SU-DHL-6 (cell line): ENCODE measurements around the gene NXN.

Experiments used
- H2AFZ ChIP-seq: fragments of 200-600 bp; sonication (generic); 2 replicates; pipeline ENCODE4 v1.6.1; 2014; ENCODE audit warnings: low read depth, mild to moderate bottlenecking, moderate library complexity, mixed read lengths, antibody characterized with exemption, low read length; ENCODE audit not compliant: severe bottlenecking
- H3F3A ChIP-seq: fragments of 200-600 bp; shearing (Covaris generic); 2 replicates; pipeline ENCODE4 v1.6.0; 2016; ENCODE audit warnings: antibody characterized with exemption, mild to moderate bottlenecking; ENCODE audit not compliant: insufficient read depth
- H3K27ac ChIP-seq: fragments of 200-600 bp; sonication (generic); 2 replicates; pipeline ENCODE4 v1.5.1; 2016; ENCODE audit warnings: low read depth, mild to moderate bottlenecking, low read length, moderate library complexity, mixed read lengths
- H3K27me3 ChIP-seq: fragments of 200-600 bp; sonication (generic), shearing (Covaris generic); 2 replicates; pipeline ENCODE4 v1.6.0; 2014; ENCODE audit warnings: mild to moderate bottlenecking, low read length
- H3K36me3 ChIP-seq: fragments of 200-600 bp; sonication (generic); 2 replicates; pipeline ENCODE4 v1.6.1; 2014; ENCODE audit warnings: mild to moderate bottlenecking, low read length, mixed read lengths
- H3K4me2 ChIP-seq: fragments of 300-600, 200-600 bp; shearing (Covaris generic), sonication (generic); 2 replicates; pipeline ENCODE4 v1.6.0; 2014; ENCODE audit warnings: low read length, low read depth, mild to moderate bottlenecking; ENCODE audit not compliant: poor library complexity, severe bottlenecking
- H3K4me3 ChIP-seq: fragments of 200-600 bp; sonication (generic); 2 replicates; pipeline ENCODE4 v1.5.1; 2014; ENCODE audit warnings: antibody characterized with exemption, low read length, mild to moderate bottlenecking, mixed read lengths; ENCODE audit not compliant: insufficient read depth, poor library complexity, severe bottlenecking
- H3K79me2 ChIP-seq: fragments of 200-600 bp; sonication (generic); 2 replicates; pipeline ENCODE4 v1.6.1; 2014; ENCODE audit warnings: mild to moderate bottlenecking, low read length, moderate library complexity; ENCODE audit not compliant: insufficient read depth
- H3K9ac ChIP-seq: fragments of 200-600 bp; sonication (generic); 2 replicates; pipeline ENCODE4 v1.7.0; 2014; ENCODE audit warnings: mild to moderate bottlenecking, low read length
- H3K9me2 ChIP-seq: fragments of 200-600 bp; sonication (generic); replicated peaks from 2 replicates; pipeline ENCODE4 v1.6.1; 2014; ENCODE audit warnings: low read length; ENCODE audit not compliant: insufficient read depth
- H3K9me3 ChIP-seq: fragments of 200-600 bp; sonication (generic); 2 replicates; pipeline ENCODE4 v1.6.1; 2014; ENCODE audit warnings: low read length, mixed read lengths; ENCODE audit not compliant: insufficient read depth
- H4K20me1 ChIP-seq: fragments of 200-600 bp; sonication (generic); 2 replicates; pipeline ENCODE4 v1.6.1; 2014; ENCODE audit warnings: low read depth, mild to moderate bottlenecking, antibody characterized with exemption, low read length, moderate library complexity, mixed read lengths
- CTCF ChIP-seq: fragments of 200-600 bp; sonication (generic); IDR thresholded peaks from one replicate; pipeline ENCODE4 v1.5.1; 2017; ENCODE audit warnings: antibody characterized with exemption, mild to moderate bottlenecking, low read length, moderate library complexity; ENCODE audit not compliant: insufficient read depth, poor library complexity, severe bottlenecking
- EZH2phosphoT487 ChIP-seq: fragments of 200-600 bp; sonication (generic), shearing (Covaris generic); conservative IDR thresholded peaks from 2 replicates; pipeline ENCODE4 v1.6.1; 2018; ENCODE audit warnings: mild to moderate bottlenecking, antibody characterized with exemption, low read length, moderate library complexity, mixed read lengths

NXN gene

GRCh38 chr17:987931-988330 is 8.4 kb upstream of the NXN start:
- no peaks in the 10 kb centered on the region for H3K27me3 ChIP-seq
- H3K9me2 ChIP-seq, result no peaks in the 10 kb centered on the region
- no peaks in the 10 kb centered on the region for H3K36me3 ChIP-seq
- no peak overlapping the region for H3K4me2 ChIP-seq
- H2AFZ ChIP-seq, result no peak overlapping the region
- no peaks in the 10 kb centered on the region for H3K79me2 ChIP-seq
- no peak overlapping the region for H3K4me3 ChIP-seq
- no peak overlapping the region for H3K9ac ChIP-seq
- no peak overlapping the region for H3K27ac ChIP-seq
- peaks cover 5% of the 10 kb centered on the region; the same call in 1 of the 2 replicates for H3K9me3 ChIP-seq
- H4K20me1 ChIP-seq, result no peaks in the 10 kb centered on the region
- H3F3A ChIP-seq, result no peaks in the 10 kb centered on the region
- TF ChIP-seq EZH2phosphoT487 (no peak), CTCF (no peak)

GRCh38 chr17:986322-986929 is 6.8 kb upstream of the NXN start:
- H3K27ac ChIP-seq, result no peak overlapping the region
- no peaks in the 10 kb centered on the region for H3K36me3 ChIP-seq
- no peaks in the 10 kb centered on the region for H3K27me3 ChIP-seq
- H3K4me2 ChIP-seq, result no peak overlapping the region
- H3K4me3 ChIP-seq, result no peak overlapping the region
- no peaks in the 10 kb centered on the region for H3F3A ChIP-seq
- no peaks in the 10 kb centered on the region for H3K9me2 ChIP-seq
- H4K20me1 ChIP-seq, result no peaks in the 10 kb centered on the region
- H3K79me2 ChIP-seq, result no peaks in the 10 kb centered on the region
- TF ChIP-seq CTCF (no peak), EZH2phosphoT487 (no peak)
- H2AFZ ChIP-seq, result no peak overlapping the region
- H3K9me3 ChIP-seq, result no peaks in the 10 kb centered on the region
- no peak overlapping the region for H3K9ac ChIP-seq

- no peaks in the 10 kb centered on the region for H3K9me3 ChIP-seq
- H3K27me3 ChIP-seq, result no peaks in the 10 kb centered on the region
- H3K36me3 ChIP-seq, result no peaks in the 10 kb centered on the region
- no peak for TF ChIP-seq EZH2phosphoT487
- TF ChIP-seq CTCF, result no peak
- H3K9me2 ChIP-seq, result no peaks in the 10 kb centered on the region
- no peak overlapping the region for H3K27ac ChIP-seq
- no peaks in the 10 kb centered on the region for H3K79me2 ChIP-seq
- H4K20me1 ChIP-seq, result no peaks in the 10 kb centered on the region; the same call in 1 of the 2 replicates
- H3K9ac ChIP-seq, result no peak overlapping the region
- no peak overlapping the region for H3K4me3 ChIP-seq
- peaks cover 14% of the 10 kb centered on the region; the same call in 1 of the 2 replicates for H3F3A ChIP-seq
- no peak overlapping the region for H3K4me2 ChIP-seq
- H2AFZ ChIP-seq, result no peak overlapping the region
These were observed 4.3 kb upstream of the NXN start for GRCh38 chr17:983921-984320.
